Measurements from ENCODE around the gene PACRG.

The PACRG gene

GRCh38 chr6:163231356-163232014, 503.7 kb downstream of the PACRG start:
- TF ChIP-seq ISL1 (CRISPR knock-in tag; IDR thresholded peaks at IDR 0.05) (no peak), TCF4 (CRISPR knock-in tag; IDR thresholded peaks at IDR 0.05; ENCODE audit: borderline replicate concordance) (no peak), BACH2 (CRISPR knock-in tag; IDR thresholded peaks at IDR 0.05; ENCODE audit: borderline replicate concordance) (no peak), CSRNP3 (CRISPR knock-in tag; IDR thresholded peaks at IDR 0.05) (no peak), ESRRG (CRISPR knock-in tag; IDR thresholded peaks at IDR 0.05) (no peak), ARNTL (CRISPR knock-in tag; IDR thresholded peaks at IDR 0.05; ENCODE audit: borderline replicate concordance, low read depth) (no peak), TOX (CRISPR knock-in tag; IDR thresholded peaks at IDR 0.05; ENCODE audit: borderline replicate concordance) (no peak), POU6F1 (CRISPR knock-in tag; IDR thresholded peaks at IDR 0.05; ENCODE audit: borderline replicate concordance, low read depth) (no peak), TSHZ2 (CRISPR knock-in tag; IDR thresholded peaks at IDR 0.05) (no peak), ZNF565 (CRISPR knock-in tag; conservative IDR thresholded peaks at IDR 0.05; ENCODE audit: low read depth) (no peak), ZFP3 (CRISPR knock-in tag; IDR thresholded peaks at IDR 0.05) (no peak)
- no peak for ATAC-seq

- no peak for ATAC-seq
Measured at GRCh38 chr6:163232015-163232523, 504.3 kb downstream of the PACRG start.

GRCh38 chr6:163232649-163233048, 504.9 kb downstream of the PACRG start:
- no peak for ATAC-seq
- TF ChIP-seq SNAI2 (CRISPR knock-in tag; IDR thresholded peaks at IDR 0.05) (no peak), ZFP3 (CRISPR knock-in tag; IDR thresholded peaks at IDR 0.05) (no peak), ZNF70 (CRISPR knock-in tag; IDR thresholded peaks at IDR 0.05) (no peak), TCF4 (CRISPR knock-in tag; IDR thresholded peaks at IDR 0.05; ENCODE audit: borderline replicate concordance) (no peak), ESRRG (CRISPR knock-in tag; IDR thresholded peaks at IDR 0.05) (no peak), TOX (CRISPR knock-in tag; IDR thresholded peaks at IDR 0.05; ENCODE audit: borderline replicate concordance) (no peak), PATZ1 (CRISPR knock-in tag; IDR thresholded peaks at IDR 0.05; ENCODE audit: borderline replicate concordance) (no peak), ISL1 (CRISPR knock-in tag; IDR thresholded peaks at IDR 0.05) (no peak), ZFP30 (CRISPR knock-in tag; IDR thresholded peaks at IDR 0.05) (no peak), POU6F1 (CRISPR knock-in tag; IDR thresholded peaks at IDR 0.05; ENCODE audit: borderline replicate concordance, low read depth) (no peak), OSR1 (CRISPR knock-in tag; IDR thresholded peaks at IDR 0.05) (no peak), ZNF565 (CRISPR knock-in tag; conservative IDR thresholded peaks at IDR 0.05; ENCODE audit: low read depth) (no peak), ARNTL (CRISPR knock-in tag; IDR thresholded peaks at IDR 0.05; ENCODE audit: borderline replicate concordance, low read depth) (no peak), PPARA (CRISPR knock-in tag; IDR thresholded peaks at IDR 0.05; ENCODE audit: borderline replicate concordance) (no peak), RARB (CRISPR knock-in tag; IDR thresholded peaks at IDR 0.05) (no peak), BACH2 (CRISPR knock-in tag; IDR thresholded peaks at IDR 0.05; ENCODE audit: borderline replicate concordance) (no peak), CREB5 (CRISPR knock-in tag; IDR thresholded peaks at IDR 0.05; ENCODE audit: low read depth) (no peak)

More at GRCh38 chr6:163232015-163232523, 504.3 kb downstream of the PACRG start:
- no peak for TF ChIP-seq ARNTL (CRISPR knock-in tag; IDR thresholded peaks at IDR 0.05; ENCODE audit: borderline replicate concordance, low read depth)
- no peak for TF ChIP-seq ISL1 (CRISPR knock-in tag; IDR thresholded peaks at IDR 0.05)
- TF ChIP-seq RARB (CRISPR knock-in tag; IDR thresholded peaks at IDR 0.05) = no peak
- no peak for TF ChIP-seq ZNF8 (CRISPR knock-in tag; IDR thresholded peaks at IDR 0.05)
- TF ChIP-seq CREB5 (CRISPR knock-in tag; IDR thresholded peaks at IDR 0.05; ENCODE audit: low read depth) = no peak
- no peak for TF ChIP-seq ZNF565 (CRISPR knock-in tag; conservative IDR thresholded peaks at IDR 0.05; ENCODE audit: low read depth)
